Testis (tissue), 3 donors: Measurements from ENCODE around the gene TRAK2. TPM values are rescaled to one million over a fixed set of nuclear protein-coding genes. Genes with fewer than 3 reads are reported as not detected.
"Not testable (repeated sequence)": the region's sequence is repeated elsewhere in the genome, so short reads cannot be mapped to it uniquely, and the experiment has no call there.

Source experiments
- DNase-seq: peaks from one replicate; pipeline ENCODE4 v3.0.0-alpha.2; 2019
- H3K27ac ChIP-seq, 2 donors: fragments of 200-600 bp; sonication (generic); one replicate each; pipeline ENCODE4 v1.5.1; 2019
- H3K27me3 ChIP-seq: fragments of 200-600 bp; sonication (generic); one replicate; pipeline ENCODE4 v1.5.1; 2019
- H3K36me3 ChIP-seq: fragments of 200-600 bp; sonication (generic); one replicate; pipeline ENCODE4 v1.5.1; 2017; ENCODE audit warnings: low read depth; ENCODE audit errors: missing control alignments
- H3K4me1 ChIP-seq: fragments of 200-600 bp; sonication (generic); one replicate; pipeline ENCODE4 v1.5.1; 2019
- H3K4me3 ChIP-seq, 2 donors: fragments of 200-600 bp; sonication (generic); one replicate each; pipeline ENCODE4 v1.5.1; 2017 to 2019
- H3K9me3 ChIP-seq: fragments of 200-600 bp; sonication (generic); one replicate; pipeline ENCODE4 v1.5.1; 2017
- CTCF ChIP-seq, 3 experiments: fragments of 450-650 bp in 2 of 3; fragments of 200-600 bp in 1 of 3; sonication (generic) in 1 of 3; IDR thresholded peaks; one replicate each; pipeline ENCODE4 v1.5.1; 2016 to 2019; ENCODE audit warnings: antibody characterized with exemption in 3 of 3, mild to moderate bottlenecking in 2 of 3, moderate library complexity in 1 of 3
- POLR2A ChIP-seq: fragments of 450-650 bp; IDR thresholded peaks from one replicate; pipeline ENCODE4 v1.6.1; 2017; ENCODE audit warnings: antibody characterized with exemption, mild to moderate bottlenecking, moderate library complexity
- WGBS, 2 donors: methylation state at CpG; one replicate each; pipeline ENCODE4 v1.1.5; 2018; 5-methylcytosine and 5-hydroxymethylcytosine counted together
- intact Hi-C: fragments of 100-400 bp; cut with DNase I; formaldehyde crosslinking; loops from one replicate; pipeline ENCODE4 v1.15.1; 2023; ENCODE audit warnings: low total_unique reads
- polyA plus RNA-seq: library from polyadenylated mRNA; stranded (reverse); fragments of 350-450 nt; fragmentation: Illumina TruSeq; extraction: RNeasy Lipid Tissue Mini Kit (QIAGEN cat#74804); gene quantifications from one replicate; pipeline ENCODE4 v1.2.3, GENCODE V29; 2014; ENCODE audit warnings: low read depth, low replicate concordance; ENCODE audit not compliant: insufficient read depth
- total RNA-seq, 2 donors: library from RNA; depleted of rRNA; stranded (reverse); fragments of >200 nt; gene quantifications; one replicate each; pipeline ENCODE4 v1.2.3, GENCODE V29; 2016

Gene TRAK2
- total and polyA plus RNA-seq, 3 donors from 2014 or later, result 13.7 to 16.7 (median 15.7) TPM

GRCh38 chr2:201490291-201490690 lies 39.0 kb upstream of the TRAK2 start:
- Histone ChIP-seq H3K36me3 (no peaks in the 10 kb centered on the region), H3K4me1 (no peaks in the 10 kb centered on the region), H3K27me3 (no peaks in the 10 kb centered on the region), H3K4me3 (no peak overlapping the region), H3K9me3 (no peaks in the 10 kb centered on the region), H3K27ac (no peak overlapping the region)
- no peak for DNase-seq
- intact Hi-C loops, result no loop called here
- WGBS, 2 donors, result 69 to 76% methylated on average over 4 of the region's 4 CpGs
- TF ChIP-seq POLR2A, result no peak
- no peak for TF ChIP-seq CTCF (IDR thresholded peaks at IDR 0.05)

- WGBS, 2 donors, result 67 to 69% methylated on average over 4 of the region's 4 CpGs
- no peak for DNase-seq
- Histone ChIP-seq H3K4me1 (no peaks in the 10 kb centered on the region), H3K9me3 (no peaks in the 10 kb centered on the region), H3K36me3 (no peaks in the 10 kb centered on the region), H3K4me3 (no peak overlapping the region), H3K27ac (no peak overlapping the region), H3K27me3 (no peaks in the 10 kb centered on the region)
- no peak for TF ChIP-seq CTCF (IDR thresholded peaks at IDR 0.05)
- TF ChIP-seq POLR2A, result no peak
- intact Hi-C loops, result no loop called here
These were observed 33.5 kb upstream of the TRAK2 start for GRCh38 chr2:201484805-201485204.

DNA sequence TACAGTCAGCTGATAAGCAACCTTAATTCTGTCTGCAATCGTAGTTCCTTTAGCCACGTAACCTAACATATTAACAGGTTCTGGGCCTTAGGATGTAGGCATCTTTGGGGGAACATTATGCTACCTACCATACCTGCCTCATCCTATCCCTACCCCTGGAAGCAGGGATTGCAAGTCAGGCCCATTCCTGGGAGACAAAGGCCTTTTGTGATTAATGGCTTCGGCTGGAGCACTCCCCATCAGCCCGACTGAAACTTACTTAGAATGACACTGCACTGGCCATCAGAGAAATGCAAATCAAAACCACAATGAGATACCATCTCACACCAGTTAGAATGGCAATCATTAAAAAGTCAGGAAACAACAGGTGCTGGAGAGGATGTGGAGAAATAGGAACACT lies 32.5 kb upstream of the TRAK2 start:
- H3K9me3 ChIP-seq, H3K27ac ChIP-seq, H3K27me3 ChIP-seq, H3K4me1 ChIP-seq, H3K4me3 ChIP-seq, intact Hi-C loops, H3K36me3 ChIP-seq, DNase-seq: not testable (repeated sequence)
- 80 to 81% methylated on average over 4 of the region's 4 CpGs for WGBS, 2 donors

DNA sequence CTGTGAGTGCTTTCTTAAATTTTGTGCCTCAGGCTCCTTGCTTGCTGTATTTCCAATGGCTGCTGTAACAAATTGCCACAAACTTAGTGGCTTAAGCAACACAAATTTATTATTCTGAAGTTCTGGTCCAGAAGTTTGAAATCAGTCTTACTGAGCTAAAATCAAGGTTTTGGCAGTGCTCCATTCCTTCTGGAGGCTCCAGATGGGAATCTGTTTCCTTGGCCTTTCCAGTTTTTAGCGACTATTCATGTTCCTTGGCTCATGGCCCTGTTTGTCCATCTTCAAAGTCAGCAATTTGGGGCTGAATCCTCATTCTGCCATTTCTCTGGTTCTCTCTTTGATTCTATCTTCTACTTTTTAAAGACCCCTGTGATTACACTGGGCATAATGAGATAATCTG lies 32.1 kb upstream of the TRAK2 start:
- no peaks in the 10 kb centered on the region for H3K36me3 ChIP-seq
- TF ChIP-seq CTCF (IDR thresholded peaks at IDR 0.05) (no peak), POLR2A (no peak)
- DNase-seq, result no peak
- H3K9me3 ChIP-seq, result no peaks in the 10 kb centered on the region
- intact Hi-C loops, result no loop called here
- H3K4me3 ChIP-seq, result no peak overlapping the region
- H3K27ac ChIP-seq, result no peak overlapping the region
- 0 to 33% methylated on average over 1 of the region's 1 CpG for WGBS, 2 donors
- no peaks in the 10 kb centered on the region for H3K27me3 ChIP-seq
- H3K4me1 ChIP-seq, result no peaks in the 10 kb centered on the region

- Histone ChIP-seq H3K27me3 (no peaks in the 10 kb centered on the region), H3K36me3 (no peaks in the 10 kb centered on the region), H3K9me3 (no peaks in the 10 kb centered on the region), H3K4me1 (no peaks in the 10 kb centered on the region), H3K4me3 (no peak overlapping the region), H3K27ac (no peak overlapping the region)
- TF ChIP-seq POLR2A, result no peak
- TF ChIP-seq CTCF (IDR thresholded peaks at IDR 0.05), result no peak
- no peak for DNase-seq
- intact Hi-C loops, result no loop called here
- 94 to 96% methylated on average over 4 of the region's 4 CpGs for WGBS, 2 donors
These were observed 31.3 kb upstream of the TRAK2 start for GRCh38 chr2:201482543-201482942.
